NCI-H1105 (cell line): ENCODE data around the gene SKIDA1.

Experiments
- DNase-seq: peaks from one replicate; lab custom pipeline; 2025; lab: John Stamatoyannopoulos, UW

The SKIDA1 gene

GRCh38 chr10:21528236-21529031 lies 3.0 kb upstream of the SKIDA1 start:
- DNase-seq: no peak

- DNase-seq: no peak
These were observed 2.2 kb upstream of the SKIDA1 start for GRCh38 chr10:21527598-21528235.

DNA sequence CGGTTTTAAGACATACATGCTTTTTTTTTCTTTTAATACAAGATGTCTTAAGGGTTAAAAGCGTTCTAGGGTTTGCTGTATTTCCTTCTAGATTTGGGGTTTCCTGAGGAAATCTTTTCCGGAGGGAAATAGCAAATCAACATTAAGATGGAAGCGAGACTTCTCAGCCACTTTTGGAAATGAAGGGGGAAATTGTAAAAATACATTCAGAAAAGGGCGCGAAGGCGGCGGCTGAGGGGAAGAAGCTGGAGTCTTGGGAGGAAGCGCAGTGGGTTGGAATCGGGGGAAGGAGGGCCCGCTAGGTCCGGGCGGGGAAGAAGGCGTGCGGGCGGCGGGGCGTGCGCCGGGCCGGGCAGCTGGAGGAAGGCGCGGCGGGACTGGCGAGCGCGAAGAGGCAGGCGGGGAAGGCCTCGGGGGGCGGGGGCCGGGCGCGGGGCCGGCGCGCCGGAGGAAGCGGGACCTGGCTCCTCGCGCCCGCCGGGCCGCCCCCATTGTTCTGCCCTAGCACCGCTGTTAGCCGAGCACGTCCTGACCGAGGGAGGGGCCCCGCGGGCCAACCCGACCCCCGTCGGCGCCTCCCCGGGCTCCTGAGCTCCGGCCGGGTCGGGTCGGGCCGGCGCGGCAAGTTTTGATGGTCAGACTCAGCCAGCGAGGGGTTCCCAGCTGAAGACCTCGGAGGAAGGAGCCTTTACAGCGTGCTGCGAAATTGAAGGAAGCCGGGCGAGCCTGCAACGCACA lies 1.5 kb upstream of the SKIDA1 start:
- DNase-seq: no peak

GRCh38 chr10:21526188-21526859 lies 842 bp upstream of the SKIDA1 start:
- peak; percentile 59 for DNase-seq

GRCh38 chr10:21524526-21525366 lies 736 bp downstream of the SKIDA1 start:
- no peak for DNase-seq

DNA sequence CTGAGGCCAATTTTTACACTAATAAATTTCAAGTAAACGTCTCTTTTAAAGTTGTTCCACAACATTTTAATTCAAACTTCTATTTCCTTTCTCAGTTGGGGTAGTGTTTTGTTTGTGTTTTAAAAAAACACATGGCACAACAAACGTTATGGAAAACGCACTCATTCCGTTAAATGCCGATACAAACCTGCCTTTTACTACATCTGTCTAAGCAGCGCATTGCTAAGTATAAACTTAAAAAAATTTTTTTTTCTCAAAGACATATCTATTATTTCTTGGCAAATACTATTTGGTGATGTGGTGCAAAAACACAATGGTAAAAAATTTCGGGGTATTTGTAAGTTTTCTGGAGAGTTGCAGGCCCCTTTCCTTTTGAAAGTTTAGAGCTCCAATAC lies 1.4 kb downstream of the SKIDA1 start:
- DNase-seq: no peak

DNA sequence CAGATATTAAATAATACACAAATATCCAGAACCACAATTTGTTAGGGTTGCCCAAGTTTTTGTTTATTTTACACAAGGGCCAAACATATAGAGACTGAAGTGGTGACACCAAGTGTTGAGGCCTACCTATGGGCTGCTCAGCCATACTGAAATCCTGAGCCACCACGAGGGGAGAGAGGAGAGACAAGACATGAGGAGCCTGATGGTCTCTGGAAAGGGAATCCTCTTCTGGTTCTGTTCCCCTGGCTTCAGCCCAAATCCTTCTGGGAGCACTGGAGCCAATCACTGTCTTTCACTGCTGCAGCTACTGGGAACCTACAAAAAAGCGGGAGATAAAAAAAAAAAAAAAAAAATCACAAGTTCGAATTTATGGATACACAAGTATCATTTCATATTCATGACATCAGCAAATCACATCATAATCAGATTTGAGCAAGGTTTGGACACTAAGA lies 1.9 kb downstream of the SKIDA1 start:
- no peak for DNase-seq

- no peak for DNase-seq
These were observed 2.7 kb downstream of the SKIDA1 start for GRCh38 chr10:21522631-21523406.

DNA sequence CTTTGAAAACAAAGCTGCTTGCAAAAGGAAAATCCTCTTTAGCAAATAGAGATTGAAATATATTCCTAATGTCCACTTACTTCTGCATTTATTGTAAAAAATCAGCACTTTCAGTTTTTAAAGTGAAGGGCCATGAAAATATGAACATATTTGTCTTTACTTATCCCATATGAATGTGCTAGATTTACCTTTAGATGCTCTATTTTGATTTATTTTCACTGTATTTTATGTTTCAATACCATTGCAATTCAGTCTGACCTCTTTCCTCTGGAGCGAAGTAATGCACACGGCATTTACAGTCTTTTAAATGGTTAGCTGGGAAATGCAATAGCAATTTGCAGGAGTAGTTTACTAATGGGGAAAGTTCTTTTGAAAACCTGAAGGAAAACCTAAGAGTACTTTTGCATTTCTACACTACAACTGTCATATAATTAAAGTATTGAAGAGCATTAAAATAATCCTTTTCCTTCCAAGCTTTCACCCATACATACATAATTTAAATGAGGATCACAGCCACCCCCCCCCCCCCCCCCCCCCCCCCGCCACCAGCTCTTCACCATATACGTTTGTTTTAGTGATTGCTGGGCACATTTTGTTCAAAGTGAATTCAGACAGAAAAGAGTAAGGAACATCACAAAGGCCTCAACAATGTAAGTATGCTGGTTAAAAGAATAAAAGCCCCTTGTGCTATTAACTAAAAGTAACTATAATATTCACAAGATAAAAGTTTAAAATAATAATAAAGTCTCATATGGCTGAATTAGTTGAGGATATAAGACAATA lies 3.5 kb downstream of the SKIDA1 start:
- DNase-seq: no peak

GRCh38 chr10:21520949-21521348 lies 4.5 kb downstream of the SKIDA1 start:
- no peak for DNase-seq

GRCh38 chr10:21520509-21520908 lies 5.0 kb downstream of the SKIDA1 start:
- DNase-seq: no peak

GRCh38 chr10:21519941-21520436 lies 5.5 kb downstream of the SKIDA1 start:
- DNase-seq: no peak

DNA sequence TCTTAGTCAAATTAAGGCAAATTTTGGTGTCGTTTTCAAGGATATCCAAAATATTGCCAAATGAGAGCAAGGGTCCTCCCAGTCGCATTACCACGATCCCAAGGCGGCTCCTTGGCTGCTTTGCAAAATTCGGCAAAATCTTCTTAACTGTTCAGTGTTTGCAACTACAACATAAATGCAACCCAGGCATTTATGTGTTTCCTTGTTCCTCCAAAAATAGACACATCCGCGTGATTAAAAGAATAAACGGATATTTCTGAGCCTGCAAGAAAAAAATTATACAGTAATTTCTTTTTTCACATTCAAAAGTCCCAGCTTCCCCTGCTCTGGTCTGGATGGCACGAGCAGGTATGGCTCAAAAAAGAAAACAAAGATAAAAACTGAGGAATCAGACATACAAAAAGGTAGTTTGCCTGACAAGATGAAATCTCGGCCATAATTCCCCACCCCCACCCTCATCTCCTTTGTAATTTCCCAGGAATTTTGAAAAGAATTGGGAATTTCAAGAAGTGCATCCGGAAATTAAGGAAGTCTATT lies 6.0 kb downstream of the SKIDA1 start:
- DNase-seq: no peak

- DNase-seq: no peak
These were observed 6.7 kb downstream of the SKIDA1 start for GRCh38 chr10:21518641-21519396.

DNA sequence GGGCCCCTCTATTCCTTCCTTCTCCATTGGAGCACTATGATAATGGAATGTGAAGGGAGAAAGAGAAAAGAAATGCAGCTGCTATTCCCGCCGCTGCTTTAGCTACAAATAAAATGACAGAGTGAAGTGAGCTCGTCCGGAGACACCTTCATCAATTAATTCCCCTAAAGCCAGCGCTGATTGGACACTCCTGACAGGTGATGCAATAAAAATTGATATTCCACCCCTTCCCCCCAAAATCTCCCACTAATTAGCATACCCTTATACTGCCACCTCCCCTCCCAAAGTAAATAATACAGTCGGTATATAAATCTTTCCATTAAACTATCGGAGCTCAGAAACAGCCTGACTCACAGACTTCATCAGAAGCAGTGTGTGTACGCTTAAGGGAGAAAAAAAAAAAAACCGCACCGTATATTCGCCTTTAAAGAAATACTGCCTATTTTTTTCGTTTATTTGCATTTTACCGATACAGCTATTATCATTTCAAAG lies 7.3 kb downstream of the SKIDA1 start:
- peak; percentile 62 for DNase-seq

GRCh38 chr10:21517134-21518031 lies 8.1 kb downstream of the SKIDA1 start:
- no peak for DNase-seq
